Measurements from ENCODE around the gene SP1.
"Not testable (repeated sequence)": the region's sequence is repeated elsewhere in the genome, so short reads cannot be mapped to it uniquely, and the experiment has no call there.

The SP1 gene

GRCh38 chr12:53380104-53380793 is at the start of gene SP1:
SP1 (plus strand) TSS chr12:53380176; CDS start chr12:53380292, 116 bp downstream.
- DNase-seq (ENCODE audit: low read depth in 1 of 2, low spot score in 1 of 2), result peak; percentile 97 to 99

GRCh38 chr12:53330671-53331070 is 49.3 kb upstream of the SP1 start:
- no peak for DNase-seq (ENCODE audit: low read depth in 1 of 2, low spot score in 1 of 2)

- DNase-seq (ENCODE audit: low read depth in 1 of 2, low spot score in 1 of 2), result not testable (repeated sequence)
These were observed 47.6 kb upstream of the SP1 start for GRCh38 chr12:53332339-53332738.

GRCh38 chr12:53332744-53333143 is 47.2 kb upstream of the SP1 start:
- DNase-seq (ENCODE audit: low read depth in 1 of 2, low spot score in 1 of 2), result no peak

GRCh38 chr12:53333289-53333688 is 46.7 kb upstream of the SP1 start:
- DNase-seq (ENCODE audit: low read depth in 1 of 2, low spot score in 1 of 2), result no peak

GRCh38 chr12:53333845-53334244 is 46.1 kb upstream of the SP1 start:
- DNase-seq (ENCODE audit: low read depth in 1 of 2, low spot score in 1 of 2), result no peak

GRCh38 chr12:53334822-53335221 is 45.2 kb upstream of the SP1 start:
- DNase-seq (ENCODE audit: low read depth in 1 of 2, low spot score in 1 of 2), result no peak

- no peak for DNase-seq (ENCODE audit: low read depth in 1 of 2, low spot score in 1 of 2)
These were observed 43.7 kb upstream of the SP1 start, which contains the start of gene SP7 for GRCh38 chr12:53336181-53336681. SP7 (minus strand) TSS chr12:53336354; CDS start chr12:53335646, 708 bp downstream.

- DNase-seq (ENCODE audit: low read depth in 1 of 2, low spot score in 1 of 2), result no peak
These were observed 42.0 kb upstream of the SP1 start for GRCh38 chr12:53338017-53338416.

GRCh38 chr12:53338916-53339315 is 41.1 kb upstream of the SP1 start:
- DNase-seq (ENCODE audit: low read depth in 1 of 2, low spot score in 1 of 2), result no peak

- no peak for DNase-seq (ENCODE audit: low read depth in 1 of 2, low spot score in 1 of 2)
These were observed 39.6 kb upstream of the SP1 start for GRCh38 chr12:53340398-53340797.

GRCh38 chr12:53343449-53343848 is 36.5 kb upstream of the SP1 start:
- no peak for DNase-seq (ENCODE audit: low read depth in 1 of 2, low spot score in 1 of 2)

- no peak for DNase-seq (ENCODE audit: low read depth in 1 of 2, low spot score in 1 of 2)
These were observed 36.0 kb upstream of the SP1 start for GRCh38 chr12:53343969-53344368.

GRCh38 chr12:53344487-53344823 is 35.5 kb upstream of the SP1 start:
- no peak for DNase-seq (ENCODE audit: low read depth in 1 of 2, low spot score in 1 of 2)

- DNase-seq (ENCODE audit: low read depth in 1 of 2, low spot score in 1 of 2), result peak; percentile 52 to 62
These were observed 35.0 kb upstream of the SP1 start for GRCh38 chr12:53344824-53345485.

GRCh38 chr12:53345486-53346188 is 34.3 kb upstream of the SP1 start:
- no peak for DNase-seq (ENCODE audit: low read depth in 1 of 2, low spot score in 1 of 2)

- DNase-seq (ENCODE audit: low read depth in 1 of 2, low spot score in 1 of 2), result no peak
These were observed 33.5 kb upstream of the SP1 start for GRCh38 chr12:53346491-53346890.

- DNase-seq (ENCODE audit: low read depth in 1 of 2, low spot score in 1 of 2), result no peak
These were observed 32.1 kb upstream of the SP1 start for GRCh38 chr12:53347905-53348304.

- peak; percentile 56 to 65 for DNase-seq (ENCODE audit: low read depth in 1 of 2, low spot score in 1 of 2)
These were observed 27.4 kb upstream of the SP1 start for GRCh38 chr12:53352331-53353256.

GRCh38 chr12:53353257-53353655 is 26.7 kb upstream of the SP1 start:
- no peak for DNase-seq (ENCODE audit: low read depth in 1 of 2, low spot score in 1 of 2)

- DNase-seq (ENCODE audit: low read depth in 1 of 2, low spot score in 1 of 2), result no peak
These were observed 24.9 kb upstream of the SP1 start for GRCh38 chr12:53355121-53355520.
